Natural killer cell (primary cell): ENCODE results near the gene MS4A13. TPM values are rescaled to one million over a fixed set of nuclear protein-coding genes. Genes with fewer than 3 reads are reported as not detected.

Experiments
- ATAC-seq, 3 donors: fragments of 150-1000 bp in 2 of 3; fragments of 200-7000 bp in 1 of 3; cut with Tn5 transposase; 1 replicate in 1 of 3; 2 replicates in 2 of 3; pipeline ENCODE4 v1.10.0; 2021; ENCODE audit warnings: mild to moderate bottlenecking in 2 of 3, moderate library complexity in 2 of 3
- DNase-seq, 2 donors: peaks; one replicate each; pipeline versions ENCODE4 v3.0.0 to v3.0.0-alpha.2; 2013 to 2021; ENCODE audit warnings: mixed read lengths in 1 of 2
- H3K27ac ChIP-seq: one replicate; pipeline ENCODE4 v1.5.1; 2013; ENCODE audit warnings: mild to moderate bottlenecking, low read length
- H3K27me3 ChIP-seq: one replicate; pipeline ENCODE4 v1.6.1; 2013; ENCODE audit warnings: low read length; ENCODE audit not compliant: control insufficient read depth, insufficient read depth
- H3K36me3 ChIP-seq: one replicate; pipeline ENCODE4 v1.6.1; 2013; ENCODE audit warnings: low read length; ENCODE audit not compliant: control insufficient read depth, insufficient read depth
- H3K4me1 ChIP-seq: one replicate; pipeline ENCODE4 v1.6.1; 2013; ENCODE audit warnings: low read length; ENCODE audit not compliant: control insufficient read depth, insufficient read depth
- H3K4me3 ChIP-seq: one replicate; pipeline ENCODE4 v1.5.1; 2013; ENCODE audit warnings: low read length
- H3K9me3 ChIP-seq: one replicate; pipeline ENCODE4 v1.6.1; 2013; ENCODE audit warnings: low read length; ENCODE audit not compliant: control insufficient read depth, insufficient read depth
- H3K27ac Mint-ChIP-seq, 2 donors: one replicate each; pipeline ENCODE4 v1.8.0; 2022; ENCODE audit warnings: mild to moderate bottlenecking in 2 of 2, mixed read lengths in 2 of 2, moderate library complexity in 1 of 2
- H3K27me3 Mint-ChIP-seq, 2 donors: one replicate each; pipeline ENCODE4 v1.8.0; 2022; ENCODE audit warnings: low read depth in 2 of 2, mixed read lengths in 2 of 2
- H3K36me3 Mint-ChIP-seq: one replicate; pipeline ENCODE4 v1.8.0; 2022; ENCODE audit warnings: mixed read lengths
- H3K4me1 Mint-ChIP-seq, 2 donors: one replicate each; pipeline ENCODE4 v1.8.0; 2022; ENCODE audit warnings: mixed read lengths in 2 of 2
- H3K4me3 Mint-ChIP-seq: one replicate; pipeline ENCODE4 v1.8.0; 2022; ENCODE audit warnings: mild to moderate bottlenecking, moderate library complexity, mixed read lengths
- H3K9me3 Mint-ChIP-seq, 2 donors: one replicate each; pipeline ENCODE4 v1.8.0; 2022; ENCODE audit warnings: mixed read lengths in 2 of 2
- WGBS: methylation state at CpG from one replicate; pipeline ENCODE4 v1.1.7; 2013; ENCODE audit warnings: missing lambda C conversion rate; ENCODE audit not compliant: insufficient coverage; 5-methylcytosine and 5-hydroxymethylcytosine counted together
- intact Hi-C: fragments of 100-400 bp; cut with micrococcal nuclease; formaldehyde crosslinking; loops from one replicate; pipeline ENCODE4 v1.14.2; 2022
- total RNA-seq, 4 donors: library from RNA; stranded (reverse); fragments of 120-200 nt in 1 of 4; gene quantifications; one replicate each; pipeline versions ENCODE4 v1.2.3 to v1.2.4, GENCODE V29; 2013 to 2022
- TF ChIP-seq, protein P1 (sequence below): fragments of 200-600 bp; IDR thresholded peaks from one replicate; pipeline ENCODE4 v1.8.0; 2022; ENCODE audit warnings: antibody characterized with exemption

MS4A13 gene
- total RNA-seq, 3 donors from 2014 or later (not counting 1 experiment from before 2014, with no cell fraction given) = not detected

DNA sequence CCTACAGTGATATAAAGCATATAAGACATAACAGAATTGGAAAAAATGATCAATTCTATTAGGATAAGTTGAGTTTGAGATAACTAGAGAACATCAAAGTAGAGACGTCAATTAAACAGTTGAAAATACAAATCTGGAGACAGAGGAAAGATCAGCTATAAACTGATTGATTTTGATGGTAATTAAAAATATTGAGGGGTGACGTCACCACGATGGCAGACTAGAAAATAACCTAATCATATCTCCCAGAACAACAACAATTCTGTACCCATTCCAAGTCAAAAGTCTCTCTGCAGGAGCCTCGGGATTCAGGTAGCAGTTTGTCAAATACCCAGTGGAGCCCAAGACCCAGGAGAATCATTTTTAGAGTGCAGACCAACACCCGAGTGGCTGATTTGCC lies 28.9 kb downstream of the MS4A13 start:
- no peak for ATAC-seq
- Histone ChIP-seq H3K4me1 (no peaks in the 10 kb centered on the region), H3K4me3 (no peak overlapping the region), H3K27me3 (peaks cover 2% of the 10 kb centered on the region), H3K36me3 (no peaks in the 10 kb centered on the region), H3K9me3 (no peaks in the 10 kb centered on the region), H3K27ac (no peak overlapping the region)
- Mint-ChIP-seq H3K4me1 (no peaks in the 10 kb centered on the region), H3K27ac (no peak overlapping the region), H3K36me3 (no peaks in the 10 kb centered on the region), H3K9me3 (no peaks in the 10 kb centered on the region), H3K4me3 (no peak overlapping the region), H3K27me3 (peaks cover 0 to 7% of the 10 kb centered on the region in 2 donors)
- 85% methylated on average over 4 of the region's 5 CpGs for WGBS
- intact Hi-C loops = no loop called here
- TF ChIP-seq, protein P1, sequence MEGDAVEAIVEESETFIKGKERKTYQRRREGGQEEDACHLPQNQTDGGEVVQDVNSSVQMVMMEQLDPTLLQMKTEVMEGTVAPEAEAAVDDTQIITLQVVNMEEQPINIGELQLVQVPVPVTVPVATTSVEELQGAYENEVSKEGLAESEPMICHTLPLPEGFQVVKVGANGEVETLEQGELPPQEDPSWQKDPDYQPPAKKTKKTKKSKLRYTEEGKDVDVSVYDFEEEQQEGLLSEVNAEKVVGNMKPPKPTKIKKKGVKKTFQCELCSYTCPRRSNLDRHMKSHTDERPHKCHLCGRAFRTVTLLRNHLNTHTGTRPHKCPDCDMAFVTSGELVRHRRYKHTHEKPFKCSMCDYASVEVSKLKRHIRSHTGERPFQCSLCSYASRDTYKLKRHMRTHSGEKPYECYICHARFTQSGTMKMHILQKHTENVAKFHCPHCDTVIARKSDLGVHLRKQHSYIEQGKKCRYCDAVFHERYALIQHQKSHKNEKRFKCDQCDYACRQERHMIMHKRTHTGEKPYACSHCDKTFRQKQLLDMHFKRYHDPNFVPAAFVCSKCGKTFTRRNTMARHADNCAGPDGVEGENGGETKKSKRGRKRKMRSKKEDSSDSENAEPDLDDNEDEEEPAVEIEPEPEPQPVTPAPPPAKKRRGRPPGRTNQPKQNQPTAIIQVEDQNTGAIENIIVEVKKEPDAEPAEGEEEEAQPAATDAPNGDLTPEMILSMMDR = no peak
- DNase-seq = no peak

DNA sequence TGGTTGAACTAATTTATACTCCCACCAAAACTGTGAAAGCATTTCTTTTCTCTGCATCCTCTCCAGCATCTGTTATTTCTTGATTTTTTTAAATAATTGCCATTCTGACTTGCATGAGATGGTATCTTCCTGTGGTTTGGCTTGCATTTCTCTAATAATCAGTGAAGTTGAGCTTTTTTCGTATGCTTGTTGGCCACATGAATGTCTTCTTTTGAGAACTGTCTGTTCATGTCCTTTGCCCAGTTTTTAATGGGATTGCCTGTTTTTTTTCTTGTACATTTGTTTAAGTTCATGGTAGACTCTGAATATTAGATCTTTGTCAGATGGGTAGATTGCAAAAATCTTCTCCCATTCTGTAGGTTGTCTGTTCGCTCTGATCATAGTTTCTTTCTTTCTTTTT lies 46.1 kb downstream of the MS4A13 start:
- TF ChIP-seq, protein P1 = no peak
- H3K9me3 Mint-ChIP-seq = peaks cover 2 to 10% of the 10 kb centered on the region in 2 donors
- no peak overlapping the region for H3K27ac ChIP-seq
- H3K4me1 ChIP-seq = no peaks in the 10 kb centered on the region
- 69% methylated on average over 1 of the region's 2 CpGs for WGBS
- H3K27me3 Mint-ChIP-seq = peaks cover 0 to 7% of the 10 kb centered on the region in 2 donors
- no peaks in the 10 kb centered on the region for H3K9me3 ChIP-seq
- no peaks in the 10 kb centered on the region for H3K4me1 Mint-ChIP-seq
- no peak for DNase-seq
- no peak overlapping the region for H3K4me3 ChIP-seq
- H3K36me3 ChIP-seq = no peaks in the 10 kb centered on the region
- ATAC-seq = no peak
- intact Hi-C loops = no loop called here
- no peak overlapping the region for H3K4me3 Mint-ChIP-seq
- H3K27me3 ChIP-seq = no peaks in the 10 kb centered on the region
- no peak overlapping the region for H3K27ac Mint-ChIP-seq
- H3K36me3 Mint-ChIP-seq = peaks cover 19% of the 10 kb centered on the region

DNA sequence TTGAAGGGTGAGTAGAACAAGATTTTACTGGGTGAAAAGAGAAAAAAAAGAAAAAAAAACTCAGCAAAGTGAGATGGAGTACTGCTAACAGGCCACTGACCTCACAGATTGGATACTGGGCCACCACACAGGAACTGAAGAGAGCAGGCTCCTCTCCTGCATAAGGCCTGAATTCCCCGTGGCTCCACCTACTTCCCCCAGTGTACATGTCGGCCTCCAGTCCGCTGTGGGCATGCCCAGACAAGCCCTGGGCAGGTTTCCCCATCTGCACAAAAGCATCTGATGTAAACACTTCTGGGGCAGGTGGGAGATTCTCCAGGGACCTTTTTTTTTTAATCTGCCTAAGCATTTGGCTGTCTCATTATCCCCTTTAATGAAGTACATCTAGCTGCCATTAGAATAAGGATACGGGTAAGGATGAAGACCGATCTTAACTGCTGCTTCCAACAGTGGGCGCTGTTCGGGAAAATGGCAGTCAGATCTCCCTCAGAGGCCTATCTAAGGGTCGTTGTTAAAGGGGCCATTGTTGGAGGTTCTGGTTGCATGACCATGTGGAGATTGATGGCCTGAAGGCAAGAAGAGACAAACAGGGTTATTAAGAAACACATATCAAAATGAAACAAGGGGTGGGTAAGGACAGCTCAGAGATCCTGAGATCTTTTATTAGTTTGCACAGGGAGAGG lies 48.5 kb downstream of the MS4A13 start:
- H3K9me3 Mint-ChIP-seq = peaks cover 2 to 10% of the 10 kb centered on the region in 2 donors
- peaks cover 12% of the 10 kb centered on the region for H3K36me3 Mint-ChIP-seq
- H3K4me1 Mint-ChIP-seq = no peaks in the 10 kb centered on the region
- peaks cover 0 to 10% of the 10 kb centered on the region in 2 donors for H3K27me3 Mint-ChIP-seq
- WGBS = 73% methylated on average over 8 of the region's 8 CpGs
- H3K4me3 Mint-ChIP-seq = no peak overlapping the region
- H3K27ac Mint-ChIP-seq = no peak overlapping the region
- H3K4me1 ChIP-seq = no peaks in the 10 kb centered on the region
- no peaks in the 10 kb centered on the region for H3K9me3 ChIP-seq
- DNase-seq (no peak), ATAC-seq (no peak)
- no peak overlapping the region for H3K27ac ChIP-seq
- intact Hi-C loops = no loop called here
- TF ChIP-seq, protein P1 = no peak
- no peak overlapping the region for H3K4me3 ChIP-seq
- no peaks in the 10 kb centered on the region for H3K36me3 ChIP-seq
- no peaks in the 10 kb centered on the region for H3K27me3 ChIP-seq

DNA sequence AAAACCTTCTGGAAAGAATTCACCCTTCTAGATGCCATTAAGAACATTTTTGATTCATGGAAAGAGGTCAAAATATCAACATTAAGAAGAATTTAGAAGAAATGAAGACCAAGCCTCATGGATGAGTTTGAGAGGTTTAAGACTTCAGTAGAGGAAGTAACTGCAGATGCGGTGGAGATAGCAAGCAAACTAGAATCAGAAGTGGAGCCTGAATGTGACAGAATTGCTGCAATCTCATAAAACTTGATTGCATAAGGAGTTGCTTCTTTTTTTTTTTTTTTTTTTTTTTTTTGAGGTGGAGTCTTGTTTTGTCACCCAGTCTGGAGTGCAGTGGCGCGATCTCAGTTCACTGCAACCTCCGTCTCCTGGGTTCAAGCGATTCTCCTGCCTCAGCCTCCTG lies 51.6 kb downstream of the MS4A13 start:
- no peak overlapping the region for H3K4me3 Mint-ChIP-seq
- Histone ChIP-seq H3K27me3 (no peaks in the 10 kb centered on the region), H3K27ac (no peak overlapping the region), H3K4me3 (no peak overlapping the region), H3K36me3 (no peaks in the 10 kb centered on the region), H3K9me3 (no peaks in the 10 kb centered on the region), H3K4me1 (no peaks in the 10 kb centered on the region)
- TF ChIP-seq, protein P1 = no peak
- intact Hi-C loops = no loop called here
- no peak overlapping the region for H3K27ac Mint-ChIP-seq
- H3K9me3 Mint-ChIP-seq = peaks cover 3% of the 10 kb centered on the region in 2 donors
- H3K4me1 Mint-ChIP-seq = no peaks in the 10 kb centered on the region
- WGBS = 96% methylated on average over 5 of the region's 5 CpGs
- no peak for ATAC-seq
- H3K27me3 Mint-ChIP-seq = peaks cover 2 to 35% of the 10 kb centered on the region in 2 donors
- no peak for DNase-seq
- H3K36me3 Mint-ChIP-seq = peaks cover 5% of the 10 kb centered on the region
